ENCODE data around the gene HMGB2. TPM values are rescaled to one million over a fixed set of nuclear protein-coding genes. Genes with fewer than 3 reads are reported as not detected.

HMGB2 gene
- total and polyA plus RNA-seq, 2 donors (not counting 3 experiments of a cell fraction or from before 2014, with no cell fraction given), result 45.9 to 233 TPM

DNA sequence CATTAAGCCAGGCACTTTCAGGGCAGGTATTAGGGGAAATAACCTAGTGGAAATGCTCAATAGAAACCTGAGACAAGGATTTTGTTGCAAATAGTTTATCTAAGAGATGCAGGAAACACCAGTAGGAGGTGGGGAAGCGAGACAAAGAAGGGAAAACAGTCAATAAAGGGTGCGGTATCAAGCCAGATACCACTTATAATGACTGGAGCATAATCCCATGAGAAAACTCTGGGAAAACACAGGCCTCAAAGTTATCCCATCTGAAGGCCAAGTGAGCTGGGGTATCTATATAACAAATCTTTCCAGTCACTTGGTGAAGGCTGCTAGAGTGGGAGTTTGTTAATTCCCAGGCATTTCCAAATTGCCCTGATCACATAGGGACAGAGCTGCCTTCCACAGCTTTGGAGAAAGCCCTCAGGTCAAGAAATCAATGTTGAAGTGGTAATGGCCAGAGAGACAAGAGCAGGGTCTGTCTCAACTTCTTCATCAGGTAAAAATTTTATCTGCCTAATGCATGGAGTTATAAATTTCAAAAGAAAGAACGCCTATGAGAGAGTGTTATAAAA lies 9.8 kb upstream of the HMGB2 start:
- H3K9me1 ChIP-seq (replicated peaks; ENCODE audit: control insufficient read depth, extremely low read depth, insufficient read depth, low read length), result no peaks in the 10 kb centered on the region
- H4K20me1 ChIP-seq (replicated peaks; ENCODE audit: control insufficient read depth, extremely low read depth, insufficient read depth, low read length), result no peaks in the 10 kb centered on the region
- ChIA-PET POLR2A (no interaction called here), CTCF (no interaction called here)
- no peak overlapping the region for H3K4me3 ChIP-seq (replicated peaks in 1 of 3; ENCODE audit: insufficient read depth in 1 of 3, low read depth in 1 of 3, low read length in 3 of 3)
- DNase-seq (ENCODE audit: low read depth, low spot score) (peak; percentile 52), FAIRE-seq (no peak)
- no peak overlapping the region for H3K9ac ChIP-seq (replicated peaks; ENCODE audit: extremely low read depth, insufficient read depth, low read length)
- dilution Hi-C loops (cut with MboI; ENCODE audit: extremely low pct_ligation_motif_present, low sequenced_read_pairs) (no loop called here), intact Hi-C loops (cut with micrococcal nuclease) (no loop called here)
- H3K9me3 ChIP-seq (replicated peaks; ENCODE audit: control insufficient read depth, insufficient read depth, low read length), result no peaks in the 10 kb centered on the region
- H2AFZ ChIP-seq (ENCODE audit: low read depth, low read length), result peak overlapping the region; percentile 54
- no peaks in the 10 kb centered on the region for H3K79me2 ChIP-seq (ENCODE audit: control insufficient read depth, insufficient read depth, low read length)
- H3K27me3 ChIP-seq (ENCODE audit: control insufficient read depth in 2 of 2, insufficient read depth in 2 of 2, low read length in 2 of 2), result no peaks in the 10 kb centered on the region
- H3K36me3 ChIP-seq (ENCODE audit: control insufficient read depth in 2 of 2, extremely low read depth in 1 of 2, insufficient read depth in 2 of 2, low read length in 2 of 2), result no peaks in the 10 kb centered on the region
- H3K4me1 ChIP-seq (ENCODE audit: control insufficient read depth, extremely low read depth, insufficient read depth, low read length), result peaks cover 2% of the 10 kb centered on the region
- no peak overlapping the region for H3K4me2 ChIP-seq (ENCODE audit: insufficient read depth, low read length)
- no peak overlapping the region for H3K27ac ChIP-seq (ENCODE audit: insufficient read depth, low read depth, low read length)
- BruUV-seq (replicated peaks), result no TSS peak
- TF ChIP-seq MYC (IDR thresholded peaks at IDR 0.05; ENCODE audit: low read depth, low read length) (no peak), JUN (IDR thresholded peaks at IDR 0.05; ENCODE audit: borderline replicate concordance, insufficient read depth, insufficient read length, low read depth) (no peak), EZH2 (IDR thresholded peaks at IDR 0.05; ENCODE audit: borderline replicate concordance, low read depth, low read length, severe bottlenecking) (no peak)
- TF ChIP-seq, protein P1, sequence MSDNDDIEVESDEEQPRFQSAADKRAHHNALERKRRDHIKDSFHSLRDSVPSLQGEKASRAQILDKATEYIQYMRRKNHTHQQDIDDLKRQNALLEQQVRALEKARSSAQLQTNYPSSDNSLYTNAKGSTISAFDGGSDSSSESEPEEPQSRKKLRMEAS (IDR thresholded peaks at IDR 0.05; ENCODE audit: insufficient read depth, insufficient read length), result no peak

DNA sequence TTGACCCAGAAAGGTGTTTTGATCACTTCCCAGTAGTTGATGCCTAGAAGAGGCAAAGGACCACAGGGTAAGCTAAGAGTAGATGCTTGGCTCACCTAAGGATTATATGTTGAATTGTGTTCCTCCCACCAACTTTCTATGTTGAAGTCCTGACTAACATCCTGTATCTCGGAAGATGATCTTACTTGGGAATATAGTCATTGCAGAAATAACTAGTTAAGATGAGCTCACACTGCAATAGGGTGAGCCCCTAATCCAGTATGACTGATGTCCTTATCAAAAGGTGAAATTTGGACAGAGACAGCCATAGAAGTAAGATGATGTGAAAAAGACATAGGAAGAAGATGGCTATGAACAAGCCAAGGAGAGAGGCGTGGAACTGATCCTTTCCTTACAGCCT lies 3.3 kb upstream of the HMGB2 start:
- CTCF ChIA-PET, result interaction anchor here (0.7 kb wide), 1 partner anchor 759 kb away, joined by 3 read pairs; no protein-coding TSS in a partner anchor
- no peak for DNase-seq (ENCODE audit: low read depth, low spot score)

More for the DNA sequence above, 3.3 kb upstream of the HMGB2 start:
- H4K20me1 ChIP-seq (replicated peaks; ENCODE audit: control insufficient read depth, extremely low read depth, insufficient read depth, low read length), result no peaks in the 10 kb centered on the region
- H3K4me3 ChIP-seq (replicated peaks in 1 of 3; ENCODE audit: insufficient read depth in 1 of 3, low read depth in 1 of 3, low read length in 3 of 3), result no peak overlapping the region
- POLR2A ChIA-PET, result no interaction called here
- no TSS peak for BruUV-seq (replicated peaks)
- H3K27ac ChIP-seq (ENCODE audit: insufficient read depth, low read depth, low read length), result no peak overlapping the region
- H3K27me3 ChIP-seq (ENCODE audit: control insufficient read depth in 2 of 2, insufficient read depth in 2 of 2, low read length in 2 of 2), result no peaks in the 10 kb centered on the region
- TF ChIP-seq, protein P1 (IDR thresholded peaks at IDR 0.05; ENCODE audit: insufficient read depth, insufficient read length), result no peak
- peaks cover 13% of the 10 kb centered on the region for H3K4me1 ChIP-seq (ENCODE audit: control insufficient read depth, extremely low read depth, insufficient read depth, low read length)
- no peak overlapping the region for H3K4me2 ChIP-seq (ENCODE audit: insufficient read depth, low read length)
- dilution Hi-C loops (cut with MboI; ENCODE audit: extremely low pct_ligation_motif_present, low sequenced_read_pairs), result no loop called here
- H3K36me3 ChIP-seq (ENCODE audit: control insufficient read depth in 2 of 2, extremely low read depth in 1 of 2, insufficient read depth in 2 of 2, low read length in 2 of 2), result peaks cover 0 to 2% of the 10 kb centered on the region in 2 experiments
- peaks cover 16% of the 10 kb centered on the region for H3K79me2 ChIP-seq (ENCODE audit: control insufficient read depth, insufficient read depth, low read length)
- H3K9me1 ChIP-seq (replicated peaks; ENCODE audit: control insufficient read depth, extremely low read depth, insufficient read depth, low read length), result no peaks in the 10 kb centered on the region
- H2AFZ ChIP-seq (ENCODE audit: low read depth, low read length), result no peak overlapping the region
- intact Hi-C loops (cut with micrococcal nuclease), result loop anchor here (10.0 kb wide), 1 partner anchor 977 kb away; no protein-coding TSS in a partner anchor
- no peaks in the 10 kb centered on the region for H3K9me3 ChIP-seq (replicated peaks; ENCODE audit: control insufficient read depth, insufficient read depth, low read length)
- H3K9ac ChIP-seq (replicated peaks; ENCODE audit: extremely low read depth, insufficient read depth, low read length), result no peak overlapping the region
- no peak for FAIRE-seq

All from endothelial cell of umbilical vein (primary cell).